A549 treated with CORT108297 at 1 μM for 4 hours (cell line): Measurements from ENCODE around the gene ADSL. TPM values are rescaled to one million over a fixed set of nuclear protein-coding genes. Genes with fewer than 3 reads are reported as not detected.

ENCODE experiments used
- total RNA-seq: library from RNA; stranded (reverse); fragments of 200-300 nt; extraction: Qiagen RNA extraction; gene quantifications from 5 replicates; pipeline ENCODE4 v1.2.3, GENCODE V29; 2022

ADSL gene
- total RNA-seq, result 84.0 to 94.1 TPM (median 87.5 TPM) in 5 replicates

DNA sequence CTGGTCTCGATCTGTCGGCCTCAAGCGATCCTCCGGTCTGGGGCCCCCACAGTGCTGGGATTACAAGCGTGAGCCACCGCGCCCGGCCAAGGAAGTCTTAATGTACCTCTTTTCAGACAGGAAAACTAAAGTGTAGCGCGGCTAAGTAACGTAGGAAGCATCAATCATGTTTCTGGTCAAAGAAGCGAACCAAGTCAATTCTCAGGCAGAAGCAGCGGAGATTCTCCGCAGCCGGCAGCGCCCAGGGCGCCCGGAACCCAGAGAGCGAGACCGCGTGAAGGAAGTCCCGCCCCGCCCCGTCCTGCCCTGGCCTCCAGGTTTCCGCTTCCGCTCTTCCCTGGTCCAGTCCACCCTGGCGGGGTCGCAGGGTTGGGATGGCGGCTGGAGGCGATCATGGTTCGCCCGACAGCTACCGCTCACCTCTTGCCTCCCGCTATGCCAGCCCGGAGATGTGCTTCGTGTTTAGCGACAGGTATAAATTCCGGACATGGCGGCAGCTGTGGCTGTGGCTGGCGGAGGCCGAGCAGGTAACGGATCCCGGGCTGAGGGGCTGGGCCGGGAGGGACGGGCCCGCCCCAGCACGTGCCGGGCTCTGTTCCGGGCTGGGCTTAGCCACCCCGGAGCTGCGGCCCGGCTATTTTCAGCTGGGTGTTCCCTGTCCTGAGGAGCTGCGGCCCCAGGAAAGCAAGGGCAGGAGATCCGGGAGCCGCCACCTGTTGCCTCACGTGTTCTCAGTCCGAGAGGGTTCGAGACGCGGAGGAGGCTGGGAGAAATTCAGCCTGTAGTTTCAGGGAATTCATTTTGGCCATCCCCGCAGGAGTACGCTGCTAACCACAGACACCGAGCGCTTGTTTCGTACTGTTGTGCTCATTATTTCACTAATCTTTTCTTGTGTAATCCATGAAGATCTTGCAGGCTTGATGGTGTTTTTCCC lies at the start of gene ADSL:
Gene ADSL (plus strand): TSS at position 316 of the 934 bp plus-strand sequence. CDS start 59 bp downstream, at position 375.

Other genes with a start within 250 kb of the ADSL start
- gene TNRC6B, start 168.6 kb upstream of the ADSL start, total RNA-seq, result 3.9 to 5.9 TPM (median 5.1 TPM) in 5 replicates
- 16.1 to 24.2 TPM (median 21.3 TPM) in 5 replicates for gene SGSM3, start 24.1 kb downstream of the ADSL start, total RNA-seq